Heart left ventricle (tissue), 16 donors: ENCODE measurements around the gene XG. TPM values are rescaled to one million over a fixed set of nuclear protein-coding genes. Genes with fewer than 3 reads are reported as not detected.
A peak's percentile ranks its signal among the peaks of the same experiment; 100 is the strongest.
"Not testable (repeated sequence)": the region's sequence is repeated elsewhere in the genome, so short reads cannot be mapped to it uniquely, and the experiment has no call there.

Experiments
- ATAC-seq, 4 donors: fragments of 200-7000 bp; cut with Tn5 transposase; one replicate each; pipeline ENCODE4 v1.9.1; 2020 to 2022; ENCODE audit warnings: moderate library complexity in 4 of 4, mild to moderate bottlenecking in 3 of 4, moderate number of reproducible peaks in 1 of 4
- DNase-seq, 5 donors: peaks; one replicate each; pipeline ENCODE4 v3.0.0-alpha.2; 2020
- H3K27ac ChIP-seq, 12 donors: fragments of 200-600 bp; sonication (generic) in 4 of 12; one replicate each; pipeline versions ENCODE4 v1.5.0 to v1.8.0; 2016 to 2022; ENCODE audit warnings: mild to moderate bottlenecking in 2 of 12
- H3K27me3 ChIP-seq, 9 donors: fragments of 200-600 bp; sonication (generic) in 2 of 9; one replicate each; pipeline versions ENCODE4 v1.5.1 to v1.8.0; 2016 to 2022; ENCODE audit warnings: mild to moderate bottlenecking in 3 of 9
- H3K36me3 ChIP-seq, 9 donors: fragments of 200-600 bp; sonication (generic) in 2 of 9; one replicate each; pipeline versions ENCODE4 v1.5.0 to v1.8.0; 2018 to 2022; ENCODE audit warnings: mild to moderate bottlenecking in 2 of 9
- H3K4me1 ChIP-seq, 12 donors: fragments of 200-600 bp; sonication (generic) in 4 of 12; one replicate each; pipeline versions ENCODE4 v1.5.0 to v1.8.0; 2016 to 2022; ENCODE audit warnings: mild to moderate bottlenecking in 3 of 12
- H3K4me3 ChIP-seq, 12 donors: fragments of 200-600 bp; sonication (generic) in 4 of 12; one replicate each; pipeline versions ENCODE4 v1.5.0 to v1.8.0; 2017 to 2022; ENCODE audit warnings: mild to moderate bottlenecking in 9 of 12, moderate library complexity in 4 of 12
- H3K9me3 ChIP-seq, 12 donors: fragments of 200-600 bp; sonication (generic) in 4 of 12; one replicate each; pipeline versions ENCODE4 v1.5.0 to v1.8.0; 2016 to 2022; ENCODE audit warnings: mild to moderate bottlenecking in 1 of 12
- POLR2A ChIP-seq, 2 donors: fragments of 450-650 bp; IDR thresholded peaks; one replicate each; pipeline ENCODE4 v1.6.1; 2017; ENCODE audit warnings: antibody characterized with exemption in 2 of 2, mild to moderate bottlenecking in 2 of 2, moderate library complexity in 2 of 2
- WGBS, 4 donors: extraction: QIAGEN DNeasy Blood & Tissue Kit in 2 of 4; methylation state at CpG; one replicate each; pipeline versions ENCODE4 v1.1.5 to v1.1.7; 2013 to 2018; 5-methylcytosine and 5-hydroxymethylcytosine counted together
- intact Hi-C, 10 donors: fragments of 100-400 bp; cut with DNase I; formaldehyde crosslinking; loops; one replicate each; pipeline versions ENCODE4 v1.11.1 to v1.14.2; 2022
- polyA plus RNA-seq, 2 donors: library from polyadenylated mRNA; stranded (reverse); fragments of 200-250 nt; gene quantifications; one replicate each; pipeline ENCODE4 v1.2.3, GENCODE V29; 2013
- total RNA-seq, 9 donors: library from RNA; depleted of rRNA in 2 of 9; stranded (reverse); fragments of >200 nt in 2 of 9; fragmentation: NEBNext Ultra II Directional in 3 of 9; extraction: Animal tissue kit (Norgen Biotek cat#: 25700) in 3 of 9; gene quantifications; one replicate each; pipeline versions ENCODE4 v1.1.0 to v1.2.4, GENCODE V29; 2016 to 2023
- TF ChIP-seq, protein P1 (sequence below), 12 donors: fragments of 200-600 bp; sonication (generic) in 4 of 12; IDR thresholded peaks; one replicate each; pipeline versions ENCODE4 v1.5.0 to v1.8.0; 2018 to 2022; ENCODE audit warnings: antibody characterized with exemption in 12 of 12, mild to moderate bottlenecking in 5 of 12
- donor health status: ischemic (EF 13 %, LVEDD 7.1; RV severe dilation, severe dysfunction).
- donor health status: healthy with polysubstance abuse.
- donor health status: DM: no; HTN: yes; CAD: no.
- donor health status: DM: no; HTN: no; CAD: no.
- donor health status: ischemic (EF 25% LVEDD 6.9; RV normal size, moderate dysfunction).
- donor health status: ischemic (EF 25% LVEDD 5.7; RV mildly dilated, moderate dysfunction).
- donor health status: healthy.
- donor health status: DM: yes; HTN: yes; CAD: no.
- donor health status: ischemic (EF 35%, LVEDD 5.7; RV mildly dilated, moderate dysfunction).
- donor health status: nonischemic (EF 11% LVEDD 7.7; RV severe dilation, severe dysfunction).
- donor health status: DM: yes; HTN: yes; CAD: no.
- donor health status: PGD.
- donor health status: ischemic (EF 29% LVEDD 5.4; RV normal size, mild dysfunction).
- donor health status: nonischemic (EF 23%, LVEDD 6.1; RV moderate dilation, normal function).

The XG gene
- total and polyA plus RNA-seq, 11 donors, result 0.06 to 0.85 (median 0.54) TPM; not detected in 3

- Histone ChIP-seq H3K9me3 (no peaks in the 10 kb centered on the region), H3K4me3 (no peak overlapping the region), H3K4me1 (peaks cover 0 to 8% (median 0%) of the 10 kb centered on the region in 12 donors), H3K27me3 (no peaks in the 10 kb centered on the region), H3K27ac (no peak overlapping the region), H3K36me3 (no peaks in the 10 kb centered on the region)
- TF ChIP-seq POLR2A (IDR thresholded peaks at IDR 0.05), result no peak
- TF ChIP-seq, protein P1, sequence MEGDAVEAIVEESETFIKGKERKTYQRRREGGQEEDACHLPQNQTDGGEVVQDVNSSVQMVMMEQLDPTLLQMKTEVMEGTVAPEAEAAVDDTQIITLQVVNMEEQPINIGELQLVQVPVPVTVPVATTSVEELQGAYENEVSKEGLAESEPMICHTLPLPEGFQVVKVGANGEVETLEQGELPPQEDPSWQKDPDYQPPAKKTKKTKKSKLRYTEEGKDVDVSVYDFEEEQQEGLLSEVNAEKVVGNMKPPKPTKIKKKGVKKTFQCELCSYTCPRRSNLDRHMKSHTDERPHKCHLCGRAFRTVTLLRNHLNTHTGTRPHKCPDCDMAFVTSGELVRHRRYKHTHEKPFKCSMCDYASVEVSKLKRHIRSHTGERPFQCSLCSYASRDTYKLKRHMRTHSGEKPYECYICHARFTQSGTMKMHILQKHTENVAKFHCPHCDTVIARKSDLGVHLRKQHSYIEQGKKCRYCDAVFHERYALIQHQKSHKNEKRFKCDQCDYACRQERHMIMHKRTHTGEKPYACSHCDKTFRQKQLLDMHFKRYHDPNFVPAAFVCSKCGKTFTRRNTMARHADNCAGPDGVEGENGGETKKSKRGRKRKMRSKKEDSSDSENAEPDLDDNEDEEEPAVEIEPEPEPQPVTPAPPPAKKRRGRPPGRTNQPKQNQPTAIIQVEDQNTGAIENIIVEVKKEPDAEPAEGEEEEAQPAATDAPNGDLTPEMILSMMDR (IDR thresholded peaks at IDR 0.05), result no peak
- no peak for DNase-seq
- intact Hi-C loops, result no loop called here
- no peak for ATAC-seq
- 62 to 82% (median 72%) methylated on average over 3 of the region's 3 CpGs for WGBS, 4 donors
Measured at GRCh38 chrX:2751291-2751690, 549 bp upstream of the XG start.

GRCh38 chrX:2752441-2752840, 601 bp downstream of the XG start:
- H3K9me3 ChIP-seq, H3K27me3 ChIP-seq, H3K27ac ChIP-seq, intact Hi-C loops, ATAC-seq, H3K36me3 ChIP-seq, DNase-seq, H3K4me1 ChIP-seq: not testable (repeated sequence)
- peak overlapping the region in 3 of 12 donors; percentile 6 to 36 (median 33) for H3K4me3 ChIP-seq
- 63 to 84% (median 75%) methylated on average over 6 to 7 of the region's 7 CpGs for WGBS, 4 donors

DNA sequence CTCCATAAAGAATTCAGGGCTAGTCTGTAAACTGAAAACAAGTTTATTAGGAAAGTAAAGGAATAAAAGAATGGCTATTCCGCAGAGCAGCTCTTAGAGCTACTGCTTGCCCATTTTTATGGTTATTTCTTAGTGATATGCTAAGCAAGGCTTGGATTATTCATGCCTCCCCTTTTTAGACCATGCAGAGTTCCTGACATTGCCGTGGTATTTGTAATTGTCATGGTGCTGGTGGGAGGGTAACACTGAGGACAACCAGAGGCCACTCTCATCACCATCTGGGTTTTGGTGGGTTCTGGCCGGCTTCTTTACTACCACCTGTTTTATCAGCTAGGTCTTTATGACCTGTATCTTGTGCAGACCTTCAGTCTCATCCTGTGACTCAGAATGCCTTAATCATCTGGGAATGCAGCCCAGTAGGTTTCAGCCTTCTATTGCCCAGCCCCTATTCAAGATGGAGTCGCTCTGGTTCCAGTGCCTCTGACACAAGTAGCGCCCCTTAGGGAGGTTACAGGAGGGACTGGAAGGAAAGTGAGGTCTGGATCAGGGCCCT, 3.4 kb downstream of the XG start:
- H3K9me3 ChIP-seq, H3K27me3 ChIP-seq, H3K27ac ChIP-seq, intact Hi-C loops, H3K4me3 ChIP-seq, H3K4me1 ChIP-seq, H3K36me3 ChIP-seq, DNase-seq, ATAC-seq: not testable (repeated sequence)
- WGBS, 4 donors, result 60 to 80% (median 79%) methylated on average over 4 to 5 of the region's 5 CpGs

- no peak for TF ChIP-seq POLR2A (IDR thresholded peaks at IDR 0.05)
- TF ChIP-seq, protein P1 (IDR thresholded peaks at IDR 0.05), result no peak
- H3K36me3 ChIP-seq, result no peaks in the 10 kb centered on the region
- no peaks in the 10 kb centered on the region for H3K27me3 ChIP-seq
- no peak overlapping the region for H3K4me3 ChIP-seq
- 70 to 82% (median 78%) methylated on average over 10 of the region's 10 CpGs for WGBS, 4 donors
- no peak overlapping the region for H3K27ac ChIP-seq
- intact Hi-C loops, result no loop called here
- no peaks in the 10 kb centered on the region for H3K9me3 ChIP-seq
- H3K4me1 ChIP-seq, result no peaks in the 10 kb centered on the region
- ATAC-seq (no peak), DNase-seq (no peak)
Measured at GRCh38 chrX:2756548-2756947, 4.7 kb downstream of the XG start.

DNA sequence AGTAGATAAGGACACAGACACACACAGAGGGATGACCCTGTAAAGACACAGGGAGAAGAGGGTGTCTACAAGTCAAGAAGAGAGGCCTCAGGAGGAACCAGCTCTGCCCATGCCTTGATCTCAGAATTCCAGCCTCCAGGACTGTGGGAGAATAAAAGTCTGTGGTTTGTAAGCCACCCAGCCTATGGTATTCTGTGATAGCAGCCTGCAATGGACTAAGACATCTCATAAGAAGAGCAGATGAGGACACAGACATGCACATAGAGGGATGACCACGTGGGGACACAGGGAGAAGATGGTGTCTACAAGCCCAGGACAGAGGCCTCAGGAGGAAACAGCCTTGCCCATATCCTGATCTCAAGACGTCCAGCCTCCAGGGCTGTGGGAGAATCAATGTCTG, 9.4 kb downstream of the XG start:
- Histone ChIP-seq H3K4me3 (no peak overlapping the region), H3K9me3 (no peaks in the 10 kb centered on the region), H3K36me3 (no peaks in the 10 kb centered on the region), H3K4me1 (no peaks in the 10 kb centered on the region), H3K27ac (no peak overlapping the region), H3K27me3 (no peaks in the 10 kb centered on the region)
- TF ChIP-seq, protein P1 (IDR thresholded peaks at IDR 0.05), result no peak
- TF ChIP-seq POLR2A (IDR thresholded peaks at IDR 0.05), result no peak
- intact Hi-C loops, result loop anchor here in 1 of 10 donors (10.0 kb wide), 1 partner anchor 56 kb away; no protein-coding TSS in a partner anchor
- no peak for ATAC-seq
- DNase-seq, result no peak
- 39 to 91% (median 74%) methylated on average over 2 of the region's 2 CpGs for WGBS, 4 donors

GRCh38 chrX:2762671-2763070, 10.8 kb downstream of the XG start:
- H3K27ac ChIP-seq, ATAC-seq, H3K36me3 ChIP-seq, DNase-seq, H3K27me3 ChIP-seq, H3K4me1 ChIP-seq, H3K4me3 ChIP-seq, H3K9me3 ChIP-seq: not testable (repeated sequence)
- intact Hi-C loops, result loop anchor here in 1 of 10 donors (10.0 kb wide), 1 partner anchor 58 kb away; no protein-coding TSS in a partner anchor
- 57 to 75% (median 64%) methylated on average over 4 of the region's 4 CpGs for WGBS, 4 donors

DNA sequence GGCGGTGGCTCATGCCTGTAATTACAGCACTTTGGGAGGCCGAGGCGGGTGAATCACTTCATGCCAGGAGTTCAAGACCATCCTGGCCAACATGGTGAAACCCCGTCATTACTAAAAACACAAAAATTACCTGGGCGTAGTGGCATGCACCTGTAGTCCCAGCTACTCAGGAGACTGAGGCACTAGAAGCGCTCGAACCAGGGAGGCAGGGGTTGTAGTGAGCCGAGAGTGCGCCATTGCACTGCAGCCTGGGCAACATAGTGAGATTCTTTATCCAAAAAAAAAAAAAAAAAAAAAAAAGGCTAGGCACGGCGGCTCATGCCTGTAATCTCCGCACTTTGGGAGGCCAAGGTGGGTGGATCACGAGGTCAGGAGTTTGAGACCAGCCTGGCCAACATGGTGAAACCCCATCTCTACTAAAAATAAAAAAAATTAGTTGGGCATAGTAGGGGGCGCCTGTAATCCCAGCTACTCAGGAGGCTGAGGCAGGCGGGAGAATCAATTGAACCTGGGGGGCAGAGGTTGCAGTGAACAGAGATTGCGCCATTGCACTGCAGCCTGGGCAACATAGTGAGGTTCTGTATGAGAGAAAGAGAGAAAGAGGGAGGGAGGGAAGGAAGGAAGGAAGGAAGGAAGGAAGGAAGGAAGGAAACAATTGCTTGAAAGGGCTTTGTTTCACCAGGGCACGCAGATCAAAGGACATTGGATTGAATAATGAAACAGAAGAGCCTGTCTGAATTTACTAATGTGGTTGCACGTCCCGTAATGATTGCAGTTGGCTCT, 13.1 kb downstream of the XG start:
- ATAC-seq, H3K4me1 ChIP-seq, H3K9me3 ChIP-seq, DNase-seq, H3K27me3 ChIP-seq, H3K4me3 ChIP-seq, H3K36me3 ChIP-seq, H3K27ac ChIP-seq: not testable (repeated sequence)
- 79 to 87% (median 86%) methylated on average over 19 of the region's 19 CpGs for WGBS, 4 donors
- intact Hi-C loops, result loop anchor here in 1 of 10 donors (10.0 kb wide), 1 partner anchor 60 kb away; no protein-coding TSS in a partner anchor
